ENCODE results near the gene CFAP410.

The CFAP410 gene

DNA sequence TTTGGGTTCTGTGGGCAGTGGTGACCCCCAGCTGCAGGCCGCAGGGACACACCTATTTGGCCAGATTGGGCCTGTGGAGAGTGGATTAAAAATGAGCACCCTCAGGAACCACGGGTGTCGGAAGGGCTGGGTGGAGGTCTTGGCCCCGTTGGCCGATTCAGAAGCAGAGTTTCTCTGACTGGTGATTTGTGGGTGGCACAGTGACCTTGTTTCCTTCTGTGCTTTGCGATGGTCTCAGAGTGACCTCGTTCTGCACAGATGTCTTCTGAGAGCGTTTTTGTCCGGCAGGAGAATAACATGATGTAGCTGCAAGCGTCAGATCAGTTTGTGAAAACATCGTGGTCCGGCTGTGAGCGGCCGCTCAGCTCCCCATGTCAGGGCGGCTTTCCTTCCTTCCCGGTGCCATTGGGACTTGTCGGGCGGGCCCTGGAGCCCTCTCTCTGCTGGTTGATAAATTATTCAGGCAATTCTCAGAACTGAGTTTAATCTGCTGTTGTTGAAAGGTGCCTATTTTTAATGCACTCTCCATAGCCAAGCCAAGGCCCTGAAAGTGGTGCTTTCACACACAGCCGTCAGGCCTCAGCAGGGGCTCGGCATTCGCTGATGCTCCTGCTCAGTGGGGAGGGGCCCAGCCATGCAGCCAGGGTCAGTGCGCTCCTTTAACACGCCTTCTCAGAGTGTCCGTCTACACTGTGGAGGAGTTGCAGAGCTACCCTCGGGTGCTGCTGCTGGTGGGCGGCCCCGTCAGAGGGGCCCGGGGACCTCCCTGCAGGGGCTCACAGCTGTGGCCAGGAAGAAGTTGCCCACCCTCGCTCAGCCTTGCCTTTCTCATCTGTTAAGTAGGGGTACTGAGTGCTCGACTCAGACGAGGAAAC is 41.0 kb upstream of the CFAP410 start:
- Histone ChIP-seq H3K4me2 (ENCODE audit: low read length) (no peak overlapping the region), H3K79me2 (ENCODE audit: control insufficient read depth, low read length) (no peaks in the 10 kb centered on the region), H3K9me2 (replicated peaks; ENCODE audit: control insufficient read depth, low read length) (no peaks in the 10 kb centered on the region), H3K9me3 (ENCODE audit: control insufficient read depth, insufficient read depth, low read length) (peaks cover 11% of the 10 kb centered on the region; the same call in 1 of the 2 replicates), H3K4me3 (ENCODE audit: low read length) (no peak overlapping the region), H3K27me3 (ENCODE audit: control insufficient read depth, low read length) (no peaks in the 10 kb centered on the region), H4K20me1 (ENCODE audit: control insufficient read depth, insufficient read depth, low read depth, low read length) (no peaks in the 10 kb centered on the region), H3K36me3 (ENCODE audit: control insufficient read depth, low read length) (no peaks in the 10 kb centered on the region), H3K4me1 (ENCODE audit: control insufficient read depth, low read length) (no peaks in the 10 kb centered on the region), H3F3A (ENCODE audit: control insufficient read depth, insufficient read depth) (no peaks in the 10 kb centered on the region), H3K27ac (ENCODE audit: low read depth, low read length) (no peak overlapping the region)
- TF ChIP-seq, protein P1, sequence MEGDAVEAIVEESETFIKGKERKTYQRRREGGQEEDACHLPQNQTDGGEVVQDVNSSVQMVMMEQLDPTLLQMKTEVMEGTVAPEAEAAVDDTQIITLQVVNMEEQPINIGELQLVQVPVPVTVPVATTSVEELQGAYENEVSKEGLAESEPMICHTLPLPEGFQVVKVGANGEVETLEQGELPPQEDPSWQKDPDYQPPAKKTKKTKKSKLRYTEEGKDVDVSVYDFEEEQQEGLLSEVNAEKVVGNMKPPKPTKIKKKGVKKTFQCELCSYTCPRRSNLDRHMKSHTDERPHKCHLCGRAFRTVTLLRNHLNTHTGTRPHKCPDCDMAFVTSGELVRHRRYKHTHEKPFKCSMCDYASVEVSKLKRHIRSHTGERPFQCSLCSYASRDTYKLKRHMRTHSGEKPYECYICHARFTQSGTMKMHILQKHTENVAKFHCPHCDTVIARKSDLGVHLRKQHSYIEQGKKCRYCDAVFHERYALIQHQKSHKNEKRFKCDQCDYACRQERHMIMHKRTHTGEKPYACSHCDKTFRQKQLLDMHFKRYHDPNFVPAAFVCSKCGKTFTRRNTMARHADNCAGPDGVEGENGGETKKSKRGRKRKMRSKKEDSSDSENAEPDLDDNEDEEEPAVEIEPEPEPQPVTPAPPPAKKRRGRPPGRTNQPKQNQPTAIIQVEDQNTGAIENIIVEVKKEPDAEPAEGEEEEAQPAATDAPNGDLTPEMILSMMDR (IDR thresholded peaks at IDR 0.05; ENCODE audit: low read depth, low read length, poor library complexity, severe bottlenecking) = no peak
- no peak for TF ChIP-seq EZH2phosphoT487 (IDR thresholded peaks at IDR 0.05; ENCODE audit: borderline replicate concordance, low read length)

DNA sequence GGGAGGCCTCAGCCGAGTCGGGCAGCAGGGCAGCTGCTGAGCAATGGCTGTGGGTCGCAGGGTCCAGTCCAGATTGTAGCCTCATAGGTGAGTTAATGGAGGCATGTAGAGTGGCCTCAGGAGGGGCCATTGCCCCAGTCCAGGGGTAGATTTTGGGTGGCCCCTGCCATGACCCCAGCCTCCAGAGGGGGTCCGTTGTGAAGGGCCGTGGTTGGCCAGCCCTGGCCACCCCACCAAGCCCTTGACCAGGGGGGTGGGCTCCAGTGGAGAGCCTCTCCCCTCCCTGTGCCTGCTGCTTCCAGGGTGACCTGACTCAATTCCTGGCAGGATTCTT is 40.3 kb upstream of the CFAP410 start:
- H3K4me2 ChIP-seq (ENCODE audit: low read length) = no peak overlapping the region
- H3K9me2 ChIP-seq (replicated peaks; ENCODE audit: control insufficient read depth, low read length) = no peaks in the 10 kb centered on the region
- TF ChIP-seq, protein P1 (IDR thresholded peaks at IDR 0.05; ENCODE audit: low read depth, low read length, poor library complexity, severe bottlenecking) = no peak
- TF ChIP-seq EZH2phosphoT487 (IDR thresholded peaks at IDR 0.05; ENCODE audit: borderline replicate concordance, low read length) = no peak
- no peaks in the 10 kb centered on the region for H3F3A ChIP-seq (ENCODE audit: control insufficient read depth, insufficient read depth)
- peaks cover 4% of the 10 kb centered on the region; the same call in 1 of the 2 replicates for H3K9me3 ChIP-seq (ENCODE audit: control insufficient read depth, insufficient read depth, low read length)
- no peak overlapping the region for H3K4me3 ChIP-seq (ENCODE audit: low read length)
- no peak overlapping the region for H3K27ac ChIP-seq (ENCODE audit: low read depth, low read length)
- no peaks in the 10 kb centered on the region for H3K27me3 ChIP-seq (ENCODE audit: control insufficient read depth, low read length)
- H4K20me1 ChIP-seq (ENCODE audit: control insufficient read depth, insufficient read depth, low read depth, low read length) = no peaks in the 10 kb centered on the region
- H3K79me2 ChIP-seq (ENCODE audit: control insufficient read depth, low read length) = no peaks in the 10 kb centered on the region
- no peaks in the 10 kb centered on the region for H3K4me1 ChIP-seq (ENCODE audit: control insufficient read depth, low read length)
- H3K36me3 ChIP-seq (ENCODE audit: control insufficient read depth, low read length) = no peaks in the 10 kb centered on the region

DNA sequence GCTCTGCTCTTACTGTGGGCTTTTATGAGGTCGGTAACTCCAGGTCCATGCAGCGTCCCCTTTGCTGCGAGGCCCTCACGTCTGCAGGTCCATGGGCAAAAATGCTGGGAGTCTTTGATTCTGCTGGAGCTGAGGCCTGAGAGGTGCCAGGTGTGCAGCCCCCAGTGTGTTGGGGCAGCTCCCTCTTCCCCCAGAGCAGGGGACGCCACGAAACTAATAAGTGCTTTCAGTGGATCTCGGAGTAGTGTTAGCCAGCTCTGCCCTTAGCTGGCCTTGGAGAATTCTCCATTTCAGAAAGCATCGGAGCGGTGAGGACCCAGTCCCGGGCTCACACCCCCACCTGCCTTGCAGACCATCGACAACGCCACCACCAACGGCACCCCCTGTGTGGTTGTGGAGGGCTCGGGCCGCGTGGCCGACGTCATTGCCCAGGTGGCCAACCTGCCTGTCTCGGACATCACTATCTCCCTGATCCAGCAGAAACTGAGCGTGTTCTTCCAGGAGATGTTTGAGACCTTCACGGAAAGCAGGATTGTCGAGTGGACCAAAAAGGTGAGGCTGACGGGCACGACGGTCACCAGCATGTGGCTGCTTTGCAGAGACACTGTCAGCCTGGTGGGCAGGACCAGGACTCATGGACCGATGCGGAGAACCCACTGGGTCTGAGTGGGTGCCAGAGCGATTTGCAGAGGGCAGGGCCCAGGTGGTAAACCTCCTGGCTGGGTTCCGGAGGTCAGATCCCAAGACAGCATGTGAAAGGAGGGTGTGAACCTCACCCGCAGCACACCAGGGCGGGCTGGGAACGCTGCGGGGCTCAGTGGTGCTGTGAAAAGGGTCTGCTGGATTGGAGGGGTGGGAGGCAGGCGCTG is 39.7 kb upstream of the CFAP410 start:
- no peaks in the 10 kb centered on the region for H3F3A ChIP-seq (ENCODE audit: control insufficient read depth, insufficient read depth)
- H3K4me2 ChIP-seq (ENCODE audit: low read length) = no peak overlapping the region
- H3K4me1 ChIP-seq (ENCODE audit: control insufficient read depth, low read length) = no peaks in the 10 kb centered on the region
- peaks cover 2% of the 10 kb centered on the region; the same call in 1 of the 2 replicates for H3K9me3 ChIP-seq (ENCODE audit: control insufficient read depth, insufficient read depth, low read length)
- H4K20me1 ChIP-seq (ENCODE audit: control insufficient read depth, insufficient read depth, low read depth, low read length) = no peaks in the 10 kb centered on the region
- TF ChIP-seq, protein P1 (IDR thresholded peaks at IDR 0.05; ENCODE audit: low read depth, low read length, poor library complexity, severe bottlenecking) = no peak
- no peak for TF ChIP-seq EZH2phosphoT487 (IDR thresholded peaks at IDR 0.05; ENCODE audit: borderline replicate concordance, low read length)
- H3K9me2 ChIP-seq (replicated peaks; ENCODE audit: control insufficient read depth, low read length) = no peaks in the 10 kb centered on the region
- no peaks in the 10 kb centered on the region for H3K27me3 ChIP-seq (ENCODE audit: control insufficient read depth, low read length)
- H3K36me3 ChIP-seq (ENCODE audit: control insufficient read depth, low read length) = no peaks in the 10 kb centered on the region
- no peak overlapping the region for H3K4me3 ChIP-seq (ENCODE audit: low read length)
- no peaks in the 10 kb centered on the region for H3K79me2 ChIP-seq (ENCODE audit: control insufficient read depth, low read length)
- H3K27ac ChIP-seq (ENCODE audit: low read depth, low read length) = no peak overlapping the region
